ENCODE data around the gene C19orf33. TPM values are rescaled to one million over a fixed set of nuclear protein-coding genes. Genes with fewer than 3 reads are reported as not detected.

The C19orf33 gene
- total and polyA plus RNA-seq, 2 of the 8 experiments (the other 6 are each of a cell fraction or from before 2014, with no cell fraction given): 6.0 to 36.0 TPM

DNA sequence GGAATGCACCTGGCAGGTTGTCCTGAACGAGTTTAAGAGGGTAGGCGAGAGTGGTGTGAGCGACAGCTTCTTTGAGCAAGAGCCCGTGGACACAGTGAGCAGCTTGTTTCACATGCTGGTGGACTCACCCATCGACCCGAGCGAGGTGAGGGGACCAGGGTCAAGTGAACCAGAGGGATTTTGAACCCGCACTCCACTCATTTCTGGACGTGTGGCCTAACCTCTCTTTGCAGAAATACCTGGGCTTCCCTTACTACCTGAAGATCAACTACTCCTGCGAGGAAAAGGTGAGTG, 33.3 kb downstream of the C19orf33 start:
- H3K56ac ChIP-seq (replicated peaks; ENCODE audit: insufficient read length, low read depth, low read length): peak overlapping the region; percentile 34
- H4K5ac ChIP-seq (ENCODE audit: insufficient read length, low read depth, low read length): peak overlapping the region; percentile 47
- H2AK5ac ChIP-seq (ENCODE audit: low read depth, low read length): no peak overlapping the region
- H2BK120ac ChIP-seq (replicated peaks; ENCODE audit: low read depth, low read length): no peak overlapping the region
- no peaks in the 10 kb centered on the region for H3K27me3 ChIP-seq (replicated peaks in 1 of 4; ENCODE audit: control insufficient read depth in 3 of 4, extremely low read depth in 1 of 4, insufficient read depth in 3 of 4, low read length in 3 of 4)
- no peak for FAIRE-seq
- peak overlapping the region; percentile 76; the same call in 1 of the 2 replicates for H2AFZ ChIP-seq (ENCODE audit: low read length)
- H3K4me2 ChIP-seq (ENCODE audit: insufficient read depth in 1 of 2, low read depth in 2 of 2, low read length in 2 of 2): peak overlapping the region; percentile 92 to 96
- H3K4me3 ChIP-seq (ENCODE audit: extremely low read depth in 1 of 4, insufficient read depth in 2 of 4, low read depth in 3 of 4, low read length in 4 of 4): peak overlapping the region; percentile 66 to 86 (median 75)
- H4K8ac ChIP-seq (ENCODE audit: extremely low read depth, insufficient read depth, low read length): no peak overlapping the region
- DNase-seq (ENCODE audit: low read depth in 1 of 2, low spot score in 2 of 2): no peak
- peak overlapping the region; percentile 62 for H4K91ac ChIP-seq (replicated peaks; ENCODE audit: insufficient read length, low read length)
- H3K9me3 ChIP-seq (ENCODE audit: insufficient read depth in 2 of 2, low read depth in 1 of 2, low read length in 1 of 2): no peaks in the 10 kb centered on the region
- H3K4ac ChIP-seq (replicated peaks; ENCODE audit: insufficient read length, low read depth, low read length): no peak overlapping the region
- H3K4me1 ChIP-seq (replicated peaks in 1 of 4; ENCODE audit: control insufficient read depth in 3 of 4, insufficient read depth in 4 of 4, low read length in 3 of 4): peaks cover 0 to 5% (median 4%) of the 10 kb centered on the region in 4 experiments; a peak in 5 of 7 replicates
- H3K23ac ChIP-seq (ENCODE audit: insufficient read length): no peak overlapping the region
- ChIA-PET POLR2A (ENCODE audit: partially characterized antibody) (interaction anchor here (1.2 to 2.0 kb wide), 2 partner anchors 14 to 18 kb away, joined by 3 to 6 read pairs; no protein-coding TSS in a partner anchor), CTCF (ENCODE audit: partially characterized antibody) (interaction anchor here (0.6 to 2.5 kb wide), 6 partner anchors 9 to 113 kb away, joined by 3 to 7 read pairs (median 3); no protein-coding TSS in a partner anchor)
- no peaks in the 10 kb centered on the region for H4K20me1 ChIP-seq (replicated peaks in 1 of 2; ENCODE audit: control insufficient read depth in 1 of 2, insufficient read depth in 2 of 2, low read length in 2 of 2)
- H2BK20ac ChIP-seq (ENCODE audit: low read length): no peak overlapping the region
- peak overlapping the region; percentile 100 for H2BK15ac ChIP-seq (ENCODE audit: low read length)
- 65% methylated on average over 10 of the region's 10 CpGs; no CpG with 5 or more reads in 1 of the 2 experiments for WGBS, 2 experiments (ENCODE audit: extremely low coverage in 1 of 2, insufficient coverage in 1 of 2, insufficient read length in 1 of 2, insufficient replicate concordance in 2 of 2, low coverage in 1 of 2, low lambda C conversion rate in 2 of 2, missing lambda C conversion rate in 1 of 2)
- no peak overlapping the region for H3K14ac ChIP-seq (ENCODE audit: insufficient read length)
- H3K18ac ChIP-seq (ENCODE audit: extremely low read depth, low read length): peak overlapping the region; percentile 75; the same call in 1 of the 2 replicates
- TF ChIP-seq TEAD4 (IDR thresholded peaks at IDR 0.05; ENCODE audit: low read depth, low read length): peak; percentile 50; the same call in 1 of the 2 replicates
- TF ChIP-seq CBX5 (IDR thresholded peaks at IDR 0.05; ENCODE audit: low read depth, low read length): no peak
- no peaks in the 10 kb centered on the region for H3K79me2 ChIP-seq (ENCODE audit: control insufficient read depth in 1 of 2, insufficient read depth in 2 of 2, low read length in 2 of 2)
- H3K9ac ChIP-seq (replicated peaks in 1 of 4; ENCODE audit: extremely low read depth in 1 of 4, low read depth in 3 of 4, low read length in 3 of 4): peak overlapping the region in 1 of 4 experiments; percentile 1; a peak in 1 of 7 replicates
- peaks cover 12% of the 10 kb centered on the region for H3K23me2 ChIP-seq (ENCODE audit: low read depth, low read length)
- H3K27ac ChIP-seq (ENCODE audit: low read depth, low read length): no peak overlapping the region
- no peaks in the 10 kb centered on the region for H3K36me3 ChIP-seq (ENCODE audit: control insufficient read depth in 2 of 4, insufficient read depth in 4 of 4, low read length in 3 of 4)
- H2BK5ac ChIP-seq (ENCODE audit: low read depth, low read length): no peak overlapping the region; the same call in 1 of the 2 replicates
- H3K79me1 ChIP-seq (ENCODE audit: low read depth, low read length): no peaks in the 10 kb centered on the region
- H2BK12ac ChIP-seq (ENCODE audit: low read depth, low read length): peak overlapping the region; percentile 62; the same call in 1 of the 2 replicates

All from H1 (cell line).